ENCODE measurements around the gene TXNRD1.
A peak's percentile ranks its signal among the peaks of the same experiment; 100 is the strongest.
"Not testable (repeated sequence)": the region's sequence is repeated elsewhere in the genome, so short reads cannot be mapped to it uniquely, and the experiment has no call there.

TXNRD1 gene

DNA sequence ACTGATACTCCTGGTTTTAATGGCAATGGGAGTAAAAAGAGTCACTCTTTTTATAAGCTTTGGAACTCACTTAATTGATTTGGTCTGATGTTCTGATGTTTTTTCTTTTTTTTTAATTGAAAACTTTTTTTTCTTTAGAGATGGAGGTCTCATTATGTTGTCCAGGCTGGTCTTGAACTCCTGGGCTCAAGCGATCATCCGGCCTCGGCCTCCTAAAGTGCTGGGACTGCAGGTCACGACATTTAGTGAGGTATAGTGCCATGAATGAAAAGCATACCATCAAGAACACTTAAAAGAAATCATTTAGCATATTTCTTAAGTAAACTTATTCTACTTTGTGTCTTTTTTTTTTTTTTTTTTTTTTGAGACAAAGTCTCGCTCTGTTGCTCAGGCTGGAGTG is 75.3 kb downstream of the TXNRD1 start:
- ATAC-seq (ENCODE audit: low read depth) (no peak), DNase-seq (ENCODE audit: low spot score in 2 of 2) (no peak)
- peaks cover 9% of the 10 kb centered on the region for H3K36me3 Mint-ChIP-seq
- H3K9me3 Mint-ChIP-seq: no peaks in the 10 kb centered on the region
- no peak overlapping the region for H3K27ac Mint-ChIP-seq
- peaks cover 23% of the 10 kb centered on the region for H3K4me1 Mint-ChIP-seq
- no peaks in the 10 kb centered on the region for H3K27me3 Mint-ChIP-seq
- no peak overlapping the region for H3K4me3 Mint-ChIP-seq

DNA sequence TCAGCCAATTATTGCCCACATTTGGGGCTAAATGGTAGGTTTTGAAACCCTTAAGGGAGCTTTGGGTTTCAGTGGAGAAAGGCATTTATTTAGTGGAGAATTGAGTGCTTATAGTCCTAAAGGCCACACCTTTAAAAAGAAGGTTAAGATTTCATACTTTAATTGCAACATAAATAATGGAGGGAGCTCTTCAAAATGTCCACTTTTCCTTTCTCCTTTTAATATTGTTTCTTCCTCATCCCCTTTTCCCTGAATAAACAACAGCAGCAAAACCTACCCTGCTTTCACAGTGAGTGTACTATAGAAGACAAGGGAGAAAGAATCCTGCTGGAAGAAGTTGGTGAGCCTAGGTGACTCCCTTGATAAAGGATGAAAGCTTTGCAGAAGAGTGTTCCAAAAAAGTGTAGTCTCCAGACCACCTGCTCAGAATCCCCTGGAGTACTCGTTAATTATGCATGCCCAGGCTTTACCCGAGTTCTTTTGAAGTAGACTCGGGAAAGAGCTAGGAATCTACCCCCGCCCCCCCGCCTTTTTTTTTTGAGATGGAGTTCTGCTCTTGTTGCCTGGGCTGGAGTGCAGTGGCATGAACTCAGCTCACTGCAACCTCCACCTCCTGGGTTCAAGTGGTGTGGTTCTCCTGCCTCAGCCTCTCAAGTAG is 76.4 kb downstream of the TXNRD1 start:
- H3K27ac Mint-ChIP-seq: no peak overlapping the region
- peaks cover 18% of the 10 kb centered on the region for H3K4me1 Mint-ChIP-seq
- ATAC-seq (ENCODE audit: low read depth) (no peak), DNase-seq (ENCODE audit: low spot score in 2 of 2) (no peak)
- H3K27me3 Mint-ChIP-seq: no peaks in the 10 kb centered on the region
- H3K4me3 Mint-ChIP-seq: no peak overlapping the region
- H3K9me3 Mint-ChIP-seq: no peaks in the 10 kb centered on the region
- H3K36me3 Mint-ChIP-seq: peaks cover 11% of the 10 kb centered on the region

DNA sequence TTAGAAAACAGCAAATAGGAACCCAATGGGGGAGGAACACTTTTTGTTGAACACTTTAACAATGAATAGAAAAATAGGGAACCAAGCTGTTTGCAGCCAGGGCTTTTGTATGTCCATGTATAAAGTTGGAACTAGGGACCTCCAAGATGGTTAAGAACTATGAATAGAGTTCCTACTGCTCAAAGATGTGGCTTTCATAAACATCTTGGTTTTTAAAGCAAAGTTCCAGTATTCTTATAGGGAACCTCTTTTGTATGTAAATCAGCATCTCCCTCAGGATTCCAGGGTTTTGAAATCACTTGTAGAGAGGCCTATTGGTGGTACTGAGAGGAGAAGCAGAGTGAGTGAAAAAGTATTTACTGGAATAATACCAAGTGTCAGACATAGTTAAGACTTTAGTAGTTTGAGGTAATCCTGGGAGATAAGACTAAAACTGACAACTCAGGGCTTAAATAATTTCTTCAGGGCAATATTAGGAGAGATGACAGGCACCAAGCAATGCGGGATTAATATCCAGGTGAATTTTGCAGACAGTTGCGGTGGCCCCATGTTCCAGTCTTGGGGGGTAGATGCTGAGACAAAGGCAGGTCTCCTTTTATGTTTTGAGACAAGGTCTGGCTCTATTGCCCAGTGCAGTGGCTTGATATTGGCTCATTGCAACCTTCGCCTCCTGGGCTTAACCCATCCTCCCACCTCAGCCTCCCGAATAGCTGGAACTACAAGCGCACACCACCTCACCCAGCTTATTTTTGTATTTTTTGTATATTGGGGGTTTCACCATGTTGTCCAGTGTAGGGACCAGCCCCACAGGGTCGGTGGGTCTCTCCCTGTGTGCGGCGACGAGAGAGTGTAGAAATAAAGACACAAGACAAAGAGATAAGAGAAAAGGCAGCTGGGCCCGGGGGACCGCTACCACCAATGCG is 77.6 kb downstream of the TXNRD1 start:
- Mint-ChIP-seq H3K27me3 (no peaks in the 10 kb centered on the region), H3K36me3 (peaks cover 11% of the 10 kb centered on the region), H3K9me3 (no peaks in the 10 kb centered on the region), H3K27ac (no peak overlapping the region), H3K4me1 (peaks cover 10% of the 10 kb centered on the region), H3K4me3 (no peak overlapping the region)
- DNase-seq (ENCODE audit: low spot score in 2 of 2): no peak
- ATAC-seq (ENCODE audit: low read depth): no peak

DNA sequence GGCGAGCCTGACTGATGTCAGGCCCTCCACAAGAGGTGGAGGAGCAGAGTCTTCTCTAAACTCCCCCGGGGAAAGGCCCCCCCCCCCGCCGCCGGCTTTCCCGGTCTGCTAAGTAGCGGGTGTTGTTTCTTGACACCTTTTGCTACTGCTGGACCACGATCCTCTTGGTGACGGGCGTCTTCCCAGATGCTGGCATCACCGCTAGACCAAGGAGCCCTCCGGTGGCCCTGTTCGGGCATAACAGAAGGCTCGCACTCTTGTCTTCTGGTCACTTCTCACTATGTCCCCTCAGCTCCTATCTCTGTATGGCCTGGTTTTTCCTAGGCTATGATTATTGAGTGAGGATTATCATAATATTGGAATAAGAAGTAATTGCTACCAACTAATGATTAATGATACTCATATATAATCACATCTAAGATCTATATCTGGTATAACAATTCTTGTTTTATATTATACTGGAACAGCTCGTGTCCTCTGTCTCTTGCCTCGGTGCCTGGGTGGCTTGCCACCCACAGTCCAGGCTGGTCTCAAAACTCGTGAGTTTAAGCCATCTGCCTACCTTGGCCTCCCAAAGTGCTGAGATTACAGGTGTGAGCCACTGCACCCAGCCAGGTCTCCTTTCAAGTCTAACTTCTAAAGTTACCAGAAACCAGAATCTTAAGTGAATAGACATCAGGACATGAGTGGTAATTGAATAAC is 78.7 kb downstream of the TXNRD1 start:
- H3K27ac Mint-ChIP-seq; ATAC-seq (ENCODE audit: low read depth); H3K27me3 Mint-ChIP-seq; DNase-seq (ENCODE audit: low spot score in 2 of 2); H3K9me3 Mint-ChIP-seq; H3K4me3 Mint-ChIP-seq; H3K4me1 Mint-ChIP-seq: not testable (repeated sequence)
- peaks cover 11% of the 10 kb centered on the region for H3K36me3 Mint-ChIP-seq

DNA sequence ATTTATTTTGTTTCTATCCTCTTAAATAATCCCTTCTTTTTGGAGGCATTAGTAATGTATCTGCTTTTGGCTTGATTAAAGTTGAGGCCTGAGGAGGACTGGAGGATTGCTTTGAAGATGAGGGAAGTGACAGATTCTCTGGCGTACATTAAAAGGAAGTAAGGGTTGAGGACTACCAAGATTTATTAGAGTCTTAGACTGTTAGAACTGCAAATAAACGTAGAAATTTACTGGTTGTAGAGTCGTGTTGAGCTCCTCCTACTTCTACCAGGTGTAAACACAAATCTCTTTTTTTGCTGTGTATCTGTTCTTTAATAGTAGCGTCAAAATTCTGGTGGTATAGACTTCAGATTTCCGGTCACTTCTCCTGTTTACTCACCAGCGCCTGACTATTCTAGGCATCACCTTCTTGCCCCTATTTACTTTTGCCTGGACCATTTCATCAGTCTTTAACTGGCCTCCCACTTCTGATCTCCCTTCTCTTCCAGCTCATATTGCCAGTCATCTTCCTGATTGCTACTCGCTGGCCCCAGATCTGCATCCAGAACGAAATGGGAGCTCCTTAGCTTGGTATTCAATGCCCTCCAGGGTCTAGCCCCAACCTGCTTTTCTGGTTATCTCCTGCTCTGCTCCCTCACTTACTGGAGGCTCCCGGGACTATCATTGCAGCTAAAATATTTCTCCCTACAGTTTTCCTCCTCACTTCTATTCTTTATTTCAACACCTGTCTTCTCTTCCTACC is 79.5 kb downstream of the TXNRD1 start:
- H3K9me3 Mint-ChIP-seq: no peaks in the 10 kb centered on the region
- peaks cover 12% of the 10 kb centered on the region for H3K36me3 Mint-ChIP-seq
- ATAC-seq (ENCODE audit: low read depth) (no peak), DNase-seq (ENCODE audit: low spot score in 2 of 2) (no peak)
- H3K4me3 Mint-ChIP-seq: no peak overlapping the region
- no peaks in the 10 kb centered on the region for H3K27me3 Mint-ChIP-seq
- H3K4me1 Mint-ChIP-seq: peaks cover 8% of the 10 kb centered on the region
- H3K27ac Mint-ChIP-seq: peak overlapping the region; percentile 5

DNA sequence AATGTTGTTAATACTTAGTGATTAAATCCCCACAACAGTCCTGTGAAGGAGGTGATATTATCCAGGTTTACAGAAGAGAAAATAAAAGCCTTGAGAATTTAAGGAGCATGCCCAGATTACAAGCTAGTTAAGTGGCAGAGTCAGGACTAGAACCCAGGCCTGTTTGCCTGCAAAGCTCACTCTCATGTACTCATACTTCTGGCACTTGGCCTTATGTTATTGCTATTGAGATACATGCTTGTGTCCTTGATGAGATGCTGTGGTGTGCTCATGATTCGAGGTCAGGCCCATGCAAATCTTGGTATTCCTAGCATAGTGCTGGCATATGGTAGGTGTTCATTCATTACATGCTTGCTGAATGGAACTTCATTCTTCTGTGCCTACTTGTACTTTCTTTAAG is 80.4 kb downstream of the TXNRD1 start:
- no peaks in the 10 kb centered on the region for H3K27me3 Mint-ChIP-seq
- peaks cover 9% of the 10 kb centered on the region for H3K4me1 Mint-ChIP-seq
- H3K9me3 Mint-ChIP-seq: no peaks in the 10 kb centered on the region
- H3K36me3 Mint-ChIP-seq: peaks cover 13% of the 10 kb centered on the region
- ATAC-seq (ENCODE audit: low read depth): no peak
- no peak overlapping the region for H3K4me3 Mint-ChIP-seq
- no peak overlapping the region for H3K27ac Mint-ChIP-seq
- DNase-seq (ENCODE audit: low spot score in 2 of 2): no peak

DNA sequence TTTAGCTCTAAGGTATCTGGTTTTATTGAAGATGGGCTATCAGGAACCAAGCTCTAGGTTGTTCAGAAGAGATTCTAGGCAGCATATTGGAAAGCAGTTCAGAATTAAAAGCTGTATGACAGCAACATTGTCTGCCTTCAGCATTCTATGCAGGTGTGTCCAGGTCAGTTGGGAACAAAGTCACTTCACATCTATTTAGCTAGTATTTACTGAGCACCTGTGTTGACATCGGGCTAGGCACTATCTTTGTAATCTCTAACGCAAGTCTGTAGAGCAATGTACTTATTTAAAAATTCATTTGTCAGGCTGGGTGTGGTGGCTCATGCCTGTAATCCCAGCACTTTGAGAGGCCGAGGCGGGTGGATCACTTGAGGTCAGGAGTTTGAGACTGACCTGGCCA is 81.1 kb downstream of the TXNRD1 start:
- ATAC-seq (ENCODE audit: low read depth) (no peak), DNase-seq (ENCODE audit: low spot score in 2 of 2) (no peak)
- Mint-ChIP-seq H3K27ac (no peak overlapping the region), H3K36me3 (peaks cover 13% of the 10 kb centered on the region), H3K4me1 (peaks cover 9% of the 10 kb centered on the region), H3K9me3 (no peaks in the 10 kb centered on the region), H3K27me3 (no peaks in the 10 kb centered on the region), H3K4me3 (no peak overlapping the region)

GRCh38 chr12:104297477-104298113 is 82.0 kb downstream of the TXNRD1 start:
- H3K27me3 Mint-ChIP-seq: no peaks in the 10 kb centered on the region
- peaks cover 9% of the 10 kb centered on the region for H3K4me1 Mint-ChIP-seq
- no peak overlapping the region for H3K27ac Mint-ChIP-seq
- ATAC-seq (ENCODE audit: low read depth) (no peak), DNase-seq (ENCODE audit: low spot score in 2 of 2) (no peak)
- H3K9me3 Mint-ChIP-seq: no peaks in the 10 kb centered on the region
- no peak overlapping the region for H3K4me3 Mint-ChIP-seq
- peaks cover 10% of the 10 kb centered on the region for H3K36me3 Mint-ChIP-seq

GRCh38 chr12:104299842-104300481 is 84.4 kb downstream of the TXNRD1 start:
- Mint-ChIP-seq H3K4me1 (peaks cover 17% of the 10 kb centered on the region), H3K27ac (no peak overlapping the region), H3K4me3 (no peak overlapping the region), H3K27me3 (no peaks in the 10 kb centered on the region), H3K36me3 (peaks cover 10% of the 10 kb centered on the region), H3K9me3 (no peaks in the 10 kb centered on the region)
- no peak for DNase-seq (ENCODE audit: low spot score in 2 of 2)
- ATAC-seq (ENCODE audit: low read depth): no peak

DNA sequence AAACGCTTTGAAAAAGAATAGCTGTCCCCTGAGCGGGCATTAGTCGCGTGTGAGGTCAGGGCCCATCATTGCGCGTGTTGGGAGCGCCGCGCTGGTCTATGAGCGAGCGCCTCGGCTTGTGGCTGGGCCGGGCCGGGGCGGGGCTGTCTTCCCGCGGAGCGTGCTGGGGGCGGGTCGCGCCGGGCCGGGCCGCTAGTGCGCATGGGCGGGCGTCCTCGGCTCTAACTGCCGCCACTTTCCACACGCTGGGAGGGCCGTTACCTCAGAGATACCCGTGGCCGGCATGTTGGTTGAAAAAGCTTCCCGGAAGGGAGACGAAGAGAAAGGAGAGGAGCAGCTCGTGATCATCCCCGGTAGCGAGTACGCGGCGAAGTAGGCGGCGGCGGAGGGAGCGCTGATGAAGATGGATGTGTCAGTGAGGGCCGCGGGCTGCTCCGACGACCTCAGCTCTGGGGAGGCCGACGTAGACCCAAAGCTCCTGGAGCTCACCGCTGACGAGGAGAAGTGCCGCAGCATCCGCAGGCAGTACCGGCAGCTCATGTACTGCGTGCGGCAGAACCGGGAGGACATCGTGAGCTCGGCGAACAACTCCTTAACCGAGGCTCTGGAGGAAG is 88.1 kb downstream of the TXNRD1 start, which contains the start of gene EID3:
Gene EID3, plus strand, starts transcription at position 202 of the 614 bp plus-strand sequence. Its CDS starts 196 bp downstream, at position 398.
- peak within 1 kb of the TSS; percentile 94 for H3K4me3 Mint-ChIP-seq
- H3K9me3 Mint-ChIP-seq: no peaks in the 10 kb centered on the region
- H3K4me1 Mint-ChIP-seq: peaks cover 30% of the 10 kb centered on the region
- no peaks in the 10 kb centered on the region for H3K27me3 Mint-ChIP-seq
- DNase-seq (ENCODE audit: low spot score in 2 of 2) (peak; percentile 86 to 93), ATAC-seq (ENCODE audit: low read depth) (peak; percentile 96)
- H3K27ac Mint-ChIP-seq: peak within 1 kb of the TSS; percentile 97
- peaks cover 5% of the 10 kb centered on the region for H3K36me3 Mint-ChIP-seq

DNA sequence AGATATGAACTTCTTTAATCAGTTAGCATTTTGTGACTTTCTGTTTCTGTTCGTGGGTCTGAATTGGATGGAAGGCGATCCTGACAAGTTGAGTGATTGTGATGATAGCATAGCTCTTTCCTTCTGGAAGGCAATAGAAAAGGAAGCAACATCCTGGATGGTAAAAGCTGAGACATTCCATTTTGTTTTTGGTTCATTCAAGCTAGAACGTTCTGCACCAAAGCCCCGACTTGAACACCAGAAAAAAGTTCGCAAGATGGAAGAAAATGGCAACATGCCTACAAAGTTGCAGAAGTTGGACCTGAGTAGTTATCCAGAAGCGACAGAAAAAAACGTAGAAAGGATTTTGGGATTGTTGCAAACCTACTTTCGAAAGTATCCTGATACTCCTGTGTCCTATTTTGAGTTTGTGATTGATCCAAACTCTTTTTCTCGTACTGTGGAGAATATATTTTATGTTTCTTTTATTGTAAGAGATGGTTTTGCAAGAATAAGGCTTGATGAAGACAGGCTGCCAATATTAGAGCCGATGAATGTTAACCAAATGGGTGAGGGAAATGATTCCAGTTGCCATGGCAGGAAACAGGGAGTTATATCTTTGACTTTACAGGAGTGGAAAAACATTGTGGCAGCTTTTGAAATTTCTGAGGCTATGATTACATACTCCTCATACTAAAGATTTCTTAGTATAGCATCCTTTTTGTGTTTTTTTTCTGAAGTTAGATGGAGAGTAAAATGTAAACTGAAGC is 88.9 kb downstream of the TXNRD1 start:
- DNase-seq (ENCODE audit: low spot score in 2 of 2) (no peak), ATAC-seq (ENCODE audit: low read depth) (no peak)
- H3K4me1 Mint-ChIP-seq: peaks cover 33% of the 10 kb centered on the region
- peak overlapping the region; percentile 94 for H3K4me3 Mint-ChIP-seq
- no peaks in the 10 kb centered on the region for H3K27me3 Mint-ChIP-seq
- peaks cover 5% of the 10 kb centered on the region for H3K36me3 Mint-ChIP-seq
- peak overlapping the region; percentile 97 for H3K27ac Mint-ChIP-seq
- H3K9me3 Mint-ChIP-seq: no peaks in the 10 kb centered on the region

- no peak overlapping the region for H3K4me3 Mint-ChIP-seq
- peaks cover 4% of the 10 kb centered on the region for H3K36me3 Mint-ChIP-seq
- H3K4me1 Mint-ChIP-seq: peaks cover 32% of the 10 kb centered on the region
- no peak overlapping the region for H3K27ac Mint-ChIP-seq
- H3K27me3 Mint-ChIP-seq: no peaks in the 10 kb centered on the region
- DNase-seq (ENCODE audit: low spot score in 2 of 2) (no peak), ATAC-seq (ENCODE audit: low read depth) (no peak)
- no peaks in the 10 kb centered on the region for H3K9me3 Mint-ChIP-seq
Observed at GRCh38 chr12:104305349-104305748, 89.8 kb downstream of the TXNRD1 start.
